ENCODE measurements around the gene SH3TC1.

Gene SH3TC1

DNA sequence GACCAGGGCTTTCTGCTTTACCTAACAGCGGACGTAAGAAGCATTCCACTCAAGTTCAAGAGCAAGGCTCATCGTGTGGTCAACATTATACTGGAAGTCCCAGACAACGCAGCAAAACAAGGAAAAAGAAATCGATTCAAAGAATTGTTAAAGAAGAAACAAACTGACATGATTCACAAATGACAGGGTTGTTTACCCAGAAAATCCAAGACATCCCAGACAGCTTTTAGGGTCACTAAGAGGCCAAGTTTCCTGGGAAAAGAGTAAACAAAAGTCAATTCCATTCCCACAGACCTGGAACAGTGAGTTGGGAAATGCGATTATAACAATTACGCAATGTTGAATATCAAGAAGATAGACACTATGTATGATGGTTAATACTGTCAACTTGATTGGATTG lies 49.0 kb downstream of the SH3TC1 start:
- DNase-seq: no peak

DNA sequence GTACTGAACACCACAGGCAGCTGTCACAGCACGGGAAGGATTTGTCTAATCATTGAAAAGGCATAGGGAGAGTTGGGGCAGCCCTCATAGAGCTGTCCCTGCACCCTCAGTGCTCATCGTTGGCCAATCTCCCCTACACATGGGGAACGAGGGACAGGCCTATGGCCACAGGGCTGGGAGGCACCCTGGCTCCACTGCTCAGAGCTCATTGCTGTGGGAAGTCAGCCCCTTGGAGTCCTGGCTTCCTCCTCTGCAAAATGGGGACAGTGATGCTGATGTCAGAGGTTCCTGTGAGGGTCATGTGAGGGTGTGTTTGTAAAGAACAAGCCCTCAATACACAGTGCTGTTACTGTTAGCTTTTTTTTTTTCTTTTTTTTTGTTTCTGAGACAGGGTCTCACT lies 51.1 kb downstream of the SH3TC1 start:
- DNase-seq: no peak

DNA sequence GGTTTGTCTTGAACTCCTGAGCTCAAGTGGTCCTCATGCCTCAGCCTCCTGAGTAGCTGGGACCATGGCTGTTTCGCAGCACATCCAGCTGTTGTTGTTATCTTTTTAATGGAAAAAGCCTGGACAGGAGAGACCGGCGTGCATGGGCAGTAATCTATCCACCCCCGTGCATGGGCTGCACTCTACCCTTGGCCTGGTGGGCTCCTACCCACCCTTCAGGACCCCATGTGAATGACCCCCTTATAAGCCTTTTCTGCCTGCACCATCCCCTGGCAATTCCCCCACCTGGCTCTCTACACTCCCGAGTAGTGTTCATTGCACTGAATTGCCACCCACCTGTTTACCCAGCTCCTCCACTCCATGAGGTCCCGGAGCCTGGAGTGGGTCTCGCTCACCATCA lies 51.5 kb downstream of the SH3TC1 start:
- DNase-seq: no peak

DNA sequence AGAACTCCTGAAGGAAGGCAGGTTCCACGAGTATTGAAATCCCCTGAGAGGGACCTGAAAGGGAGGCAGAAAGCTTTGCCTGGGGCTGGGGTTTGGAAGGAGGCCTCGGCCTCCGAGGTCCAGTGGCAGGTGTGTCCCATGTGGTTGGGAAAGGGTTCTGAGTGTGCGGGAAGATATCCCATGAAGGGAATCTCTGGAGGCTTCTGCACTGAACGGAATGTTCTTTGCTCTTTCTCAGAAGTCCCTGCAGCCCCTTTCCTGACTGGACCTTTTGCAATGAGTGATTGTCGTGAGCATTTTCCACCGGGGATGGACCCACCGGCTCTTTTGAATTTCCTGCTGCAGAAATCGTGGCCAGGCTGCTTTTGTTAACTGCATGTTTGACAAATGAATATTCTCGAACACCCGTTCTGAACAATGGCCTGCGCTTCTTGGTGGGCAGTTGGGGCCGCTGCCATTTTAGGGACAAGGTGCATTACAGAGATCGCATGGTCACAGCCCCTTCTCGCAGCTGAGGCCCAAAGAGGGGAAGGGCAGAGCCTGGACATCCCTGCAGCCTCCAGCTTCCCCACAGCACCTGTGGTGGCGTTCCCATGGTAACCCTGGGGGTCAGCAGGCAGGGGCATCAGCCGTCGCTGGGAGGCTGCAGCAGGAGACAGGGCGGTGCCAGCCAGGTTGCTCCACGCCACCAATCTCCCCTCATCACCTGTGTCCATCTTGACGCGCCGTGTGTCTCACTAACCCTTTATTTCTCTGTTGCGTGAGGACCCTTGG lies 52.2 kb downstream of the SH3TC1 start:
- DNase-seq: no peak

DNA sequence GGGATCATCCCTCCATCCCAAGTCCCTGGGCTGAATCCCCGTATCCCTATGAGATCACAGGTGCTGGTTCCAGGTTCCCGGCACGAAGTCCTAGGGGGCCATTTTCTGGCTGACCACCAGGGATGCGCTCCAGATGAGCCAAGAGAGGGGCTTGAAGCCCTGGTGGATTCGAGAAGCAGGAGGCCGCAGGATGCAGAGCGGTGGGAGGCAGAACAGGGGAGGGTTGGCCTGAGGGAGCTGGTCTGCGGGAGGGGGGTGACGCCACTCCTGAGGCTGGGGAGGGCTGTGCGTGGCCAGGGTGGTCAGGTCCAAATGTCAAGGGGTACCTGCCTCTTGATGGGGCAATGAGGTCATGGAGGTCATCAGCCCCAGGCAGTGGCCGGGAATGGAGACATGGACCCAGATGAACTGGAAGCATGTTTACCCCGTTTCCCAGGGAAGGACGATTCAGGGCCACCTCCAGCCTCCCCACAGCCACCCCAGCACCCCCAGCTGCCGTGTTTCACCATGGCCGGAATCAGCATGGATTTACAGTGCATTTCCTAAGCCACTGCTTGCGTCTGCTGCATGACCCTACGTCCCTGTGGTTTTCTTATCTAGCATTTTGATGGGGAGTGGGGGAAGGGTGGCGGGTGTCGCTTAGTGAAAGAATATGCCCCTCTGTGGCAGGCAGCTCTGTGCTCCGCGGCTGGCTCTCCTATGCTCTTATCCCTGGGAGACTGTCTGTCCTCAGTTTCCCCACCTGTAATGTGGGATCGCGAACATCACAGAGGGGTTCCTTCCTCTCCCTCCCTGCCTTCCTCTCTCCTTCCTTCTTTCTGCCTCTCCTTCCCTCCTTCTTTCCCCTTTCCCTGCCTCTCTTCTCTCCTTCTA lies 53.4 kb downstream of the SH3TC1 start:
- no peak for DNase-seq

DNA sequence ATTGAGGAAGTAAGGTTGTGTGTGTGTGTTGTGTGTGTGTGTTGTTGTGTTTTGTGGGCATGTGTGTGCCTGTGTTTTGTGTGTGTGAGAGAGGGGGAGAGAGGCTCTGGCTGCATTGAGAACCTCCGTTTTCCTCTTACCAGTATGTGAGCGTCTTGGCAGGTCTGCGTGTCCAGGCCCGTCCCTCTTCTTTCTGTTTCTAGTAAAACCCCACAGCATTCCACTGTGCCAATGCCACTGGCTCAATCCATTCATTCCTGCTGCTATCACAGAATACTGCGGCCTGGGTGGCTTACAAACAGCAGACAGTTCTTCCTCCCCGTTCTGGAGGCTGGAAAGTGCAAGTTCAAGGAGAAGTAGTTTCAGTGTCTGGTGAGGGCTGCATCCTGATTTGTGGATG lies 55.0 kb downstream of the SH3TC1 start:
- no peak for DNase-seq

DNA sequence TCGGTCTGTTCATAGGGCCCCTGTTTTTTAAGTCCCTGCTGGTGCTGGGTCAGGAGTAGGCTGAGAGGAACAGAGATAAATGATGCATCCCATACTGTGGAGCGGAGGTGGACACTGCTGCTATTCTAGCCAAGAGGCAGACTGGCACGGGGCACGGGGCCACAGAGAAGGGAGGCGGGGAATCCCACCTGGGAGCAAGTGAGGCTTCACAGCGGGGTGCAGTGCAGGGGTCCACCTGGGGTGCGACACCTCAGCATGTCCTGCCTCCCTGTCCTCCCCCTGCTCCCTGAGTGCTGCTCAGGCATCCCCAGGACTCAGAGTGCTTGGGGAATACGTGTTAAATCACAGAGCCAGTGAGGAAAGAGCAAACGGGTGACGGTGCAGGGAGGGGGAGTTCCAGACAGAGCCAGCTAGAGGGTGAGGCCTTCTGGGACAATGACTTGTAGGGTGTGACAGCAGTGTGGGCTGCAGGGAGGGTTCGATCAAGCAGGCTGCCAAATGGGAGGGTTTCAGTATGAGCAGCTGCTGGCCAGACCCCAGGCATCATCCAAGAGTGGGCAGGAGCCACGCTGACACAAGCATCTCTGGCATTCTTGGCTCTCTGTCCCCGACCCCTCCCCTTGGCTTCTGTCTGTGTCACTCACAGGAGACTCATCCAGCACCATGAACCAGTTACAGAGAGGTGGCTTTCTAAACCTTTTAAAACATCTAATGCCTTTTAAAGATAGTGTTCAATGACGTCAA lies 56.8 kb downstream of the SH3TC1 start:
- no peak for DNase-seq

DNA sequence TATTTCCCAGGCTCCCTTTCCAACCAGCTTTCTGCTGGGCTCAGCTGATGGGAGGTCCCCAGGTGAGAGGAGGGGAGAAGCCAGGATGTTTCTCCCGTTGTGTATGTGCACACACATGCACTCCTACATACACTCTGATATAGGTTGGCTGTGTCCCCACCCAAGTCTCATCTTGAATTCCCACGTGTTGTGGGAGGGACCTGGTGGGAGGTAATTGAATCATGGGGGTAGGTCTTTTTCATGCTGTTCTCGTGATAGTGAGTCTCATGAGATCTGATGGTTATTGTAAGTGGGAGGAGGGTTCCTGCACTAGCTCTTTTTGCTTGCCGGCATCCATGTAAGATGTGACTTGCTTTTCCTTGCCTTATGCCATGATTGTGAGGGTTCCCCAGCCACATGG lies 58.8 kb downstream of the SH3TC1 start:
- no peak for DNase-seq

DNA sequence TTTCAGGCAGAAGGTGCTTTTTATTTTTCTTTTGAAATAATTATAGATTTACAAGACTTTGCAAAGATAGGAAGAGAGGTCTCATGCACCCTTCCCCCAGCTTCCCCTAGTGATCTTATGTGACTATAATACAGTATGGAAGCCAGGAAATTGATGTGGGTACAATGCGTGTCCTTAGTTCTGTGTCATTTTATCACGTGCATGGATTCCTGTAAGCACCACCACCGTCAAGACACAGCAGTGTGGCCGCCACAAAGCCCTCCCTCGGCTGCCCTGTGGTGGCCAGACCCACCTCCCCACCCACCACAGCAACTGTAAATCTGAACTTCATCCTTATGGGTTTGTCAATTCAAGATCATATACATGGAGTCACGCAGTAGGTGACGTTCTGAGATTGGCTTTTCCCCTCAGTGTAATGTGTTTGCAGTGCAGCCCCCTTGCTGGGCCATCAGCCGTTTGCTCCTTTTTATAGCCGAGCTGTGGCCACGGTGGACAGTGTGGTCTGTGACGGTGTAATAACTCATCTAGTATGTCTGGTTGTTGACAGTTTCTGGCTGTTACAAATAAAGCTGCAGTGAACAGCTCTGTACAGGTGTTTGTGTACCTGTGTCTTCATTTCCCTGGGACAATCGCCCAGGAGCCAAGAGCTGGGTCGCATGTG lies 59.6 kb downstream of the SH3TC1 start:
- DNase-seq: no peak

DNA sequence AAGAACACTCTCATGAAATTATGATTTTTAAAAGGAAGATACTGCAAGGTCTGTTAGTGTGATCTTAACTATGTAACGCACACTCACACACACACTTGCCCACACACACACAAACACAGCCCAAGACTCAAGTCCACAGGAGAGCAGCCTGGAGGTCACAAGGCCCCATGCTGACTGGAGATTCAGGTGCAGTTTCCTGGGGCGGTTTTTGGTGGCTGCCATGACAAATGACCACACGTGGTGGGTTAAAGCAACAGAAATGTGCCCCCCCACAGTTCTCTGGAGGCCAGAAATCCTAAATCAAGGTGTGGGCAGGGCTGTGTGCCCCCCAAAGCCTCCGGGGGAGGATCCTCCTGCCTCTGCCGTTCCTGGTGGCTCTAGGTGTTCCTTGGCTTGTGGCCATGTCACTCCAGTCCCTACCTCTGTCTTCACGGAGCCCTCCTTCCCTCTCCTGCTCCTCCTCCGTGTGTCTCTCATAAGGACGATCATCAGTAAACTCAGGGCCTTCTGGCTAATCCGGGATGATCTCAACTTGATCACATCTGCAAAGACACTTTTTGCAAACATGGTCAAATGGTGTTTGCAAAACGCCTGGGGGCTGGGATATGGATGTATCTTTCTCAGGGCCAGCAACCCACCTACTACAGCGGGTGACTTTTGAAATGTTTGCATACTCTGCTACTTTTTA lies 60.8 kb downstream of the SH3TC1 start:
- no peak for DNase-seq

DNA sequence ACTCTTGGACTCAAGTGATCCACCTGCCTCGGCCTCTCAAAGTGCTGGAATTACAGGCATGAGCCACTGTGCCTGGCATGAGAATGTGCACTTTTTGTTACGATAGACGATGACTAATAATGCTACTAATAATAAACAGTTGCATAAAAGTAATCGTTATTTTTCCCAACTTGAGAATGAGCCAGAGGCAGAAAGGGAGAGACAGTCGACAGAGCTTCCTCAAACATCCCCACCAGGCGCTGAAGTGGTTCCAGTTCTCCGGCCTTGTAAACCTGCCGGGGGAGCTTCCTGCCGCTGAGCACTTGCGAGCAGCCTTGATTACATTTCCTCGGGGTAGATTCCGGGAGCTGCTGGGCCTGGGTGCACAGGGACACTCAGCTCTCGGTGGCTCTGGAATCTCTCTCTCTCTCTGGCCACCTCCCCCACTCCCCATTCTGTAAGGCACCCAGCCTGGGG lies 61.6 kb downstream of the SH3TC1 start:
- no peak for DNase-seq

DNA sequence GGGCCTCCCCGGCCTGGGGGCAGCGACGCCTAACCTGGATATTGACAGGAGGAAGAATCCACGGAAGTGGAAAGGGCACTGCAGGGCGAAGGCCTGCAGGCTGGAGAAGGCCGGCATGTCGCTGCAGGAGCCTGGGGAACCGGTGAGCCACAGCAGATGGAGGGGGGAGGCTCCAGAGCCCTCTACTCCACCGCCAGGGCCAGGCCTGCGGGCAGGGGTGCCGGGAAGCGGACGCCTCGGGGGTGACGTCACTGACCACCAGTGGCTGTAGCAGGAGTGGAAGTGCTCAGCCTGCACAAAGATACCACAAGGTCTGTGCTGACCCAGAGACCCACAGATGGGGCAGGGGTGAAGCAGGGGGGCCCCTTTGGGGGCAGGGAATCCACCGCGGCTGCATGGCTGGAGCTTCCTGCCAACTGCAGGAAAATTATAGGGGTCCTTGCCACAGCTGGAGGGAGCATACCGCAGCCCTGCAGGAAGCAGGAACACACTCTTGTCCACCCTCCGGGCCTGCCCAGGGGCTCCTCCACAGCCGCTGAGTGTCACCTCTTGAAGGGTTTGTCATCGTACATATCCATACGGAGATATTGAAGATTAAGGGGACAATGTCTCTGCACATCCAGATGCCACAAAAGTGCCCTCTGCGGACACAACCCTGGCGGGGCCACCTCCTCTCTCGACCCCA lies 62.9 kb downstream of the SH3TC1 start:
- DNase-seq: no peak

DNA sequence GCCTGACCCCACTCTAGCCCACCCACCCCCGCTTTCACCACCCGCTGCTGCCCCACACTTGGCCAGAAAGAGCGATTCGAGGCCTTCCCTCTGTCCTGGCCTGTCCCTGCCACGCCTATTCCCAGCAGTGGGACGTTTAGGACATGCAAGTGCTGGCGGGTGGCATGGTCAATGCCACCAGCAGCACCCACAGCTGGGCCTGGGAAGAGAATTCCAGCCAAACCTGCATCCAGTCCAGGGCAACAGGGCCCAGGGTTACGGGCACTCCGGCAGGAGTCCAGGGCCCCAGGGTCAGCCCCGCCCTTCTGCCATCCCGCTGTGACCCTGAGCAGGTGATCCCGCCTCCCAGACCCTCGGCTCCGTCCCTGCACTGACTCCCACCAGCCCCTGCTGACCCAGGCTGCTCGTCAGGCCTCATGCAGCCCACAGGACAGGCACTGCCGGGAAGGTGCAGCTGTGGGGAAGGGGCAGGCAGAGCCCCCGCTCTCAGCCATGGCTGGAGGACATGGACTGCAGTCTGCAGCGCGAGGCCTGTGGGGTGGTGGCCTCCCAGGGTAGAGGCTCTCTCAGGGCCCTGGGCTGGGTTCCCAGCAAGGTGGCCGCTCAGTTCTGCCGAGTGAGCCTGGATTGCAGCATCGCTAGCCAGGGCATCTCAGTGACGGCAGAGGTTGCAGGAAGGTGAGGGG lies 63.7 kb downstream of the SH3TC1 start:
- no peak for DNase-seq

DNA sequence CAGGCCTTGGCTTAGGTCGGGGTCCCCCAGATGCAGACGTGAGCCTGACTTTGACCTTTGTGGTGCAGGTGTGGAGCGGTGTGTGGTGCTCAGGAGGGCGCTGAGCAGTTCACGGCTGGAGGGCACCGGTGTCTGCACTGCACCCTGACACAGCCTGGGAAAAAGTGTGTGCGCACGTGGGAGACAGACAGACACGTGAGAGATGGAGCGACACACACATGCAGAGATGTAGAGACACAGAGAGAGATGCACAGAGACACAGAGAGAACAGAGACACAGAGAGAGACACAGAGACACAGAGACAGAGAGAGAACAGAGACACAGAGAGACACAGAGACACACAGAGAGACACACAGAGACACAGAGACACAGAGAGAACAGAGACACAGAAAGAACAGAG lies 64.3 kb downstream of the SH3TC1 start:
- no peak for DNase-seq

DNA sequence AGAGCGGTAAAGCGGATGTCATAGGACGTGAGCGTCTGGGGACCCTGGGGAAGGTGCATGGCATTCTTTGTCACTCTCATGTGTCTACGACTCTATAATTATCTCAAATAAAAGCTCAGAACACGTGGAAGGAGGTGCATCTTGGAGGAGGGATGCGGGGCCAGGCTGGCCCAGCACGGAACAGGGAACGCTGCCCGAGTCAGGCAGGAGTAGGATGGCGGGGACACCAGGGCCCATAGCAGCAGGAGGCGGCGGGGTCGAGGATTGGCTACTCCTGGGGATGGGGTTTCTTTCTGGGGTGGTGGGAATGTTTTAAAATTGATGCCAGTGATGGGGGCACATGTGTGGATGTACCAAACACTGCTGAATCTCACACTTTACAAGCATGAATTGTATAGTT lies 65.0 kb downstream of the SH3TC1 start:
- DNase-seq: no peak

DNA sequence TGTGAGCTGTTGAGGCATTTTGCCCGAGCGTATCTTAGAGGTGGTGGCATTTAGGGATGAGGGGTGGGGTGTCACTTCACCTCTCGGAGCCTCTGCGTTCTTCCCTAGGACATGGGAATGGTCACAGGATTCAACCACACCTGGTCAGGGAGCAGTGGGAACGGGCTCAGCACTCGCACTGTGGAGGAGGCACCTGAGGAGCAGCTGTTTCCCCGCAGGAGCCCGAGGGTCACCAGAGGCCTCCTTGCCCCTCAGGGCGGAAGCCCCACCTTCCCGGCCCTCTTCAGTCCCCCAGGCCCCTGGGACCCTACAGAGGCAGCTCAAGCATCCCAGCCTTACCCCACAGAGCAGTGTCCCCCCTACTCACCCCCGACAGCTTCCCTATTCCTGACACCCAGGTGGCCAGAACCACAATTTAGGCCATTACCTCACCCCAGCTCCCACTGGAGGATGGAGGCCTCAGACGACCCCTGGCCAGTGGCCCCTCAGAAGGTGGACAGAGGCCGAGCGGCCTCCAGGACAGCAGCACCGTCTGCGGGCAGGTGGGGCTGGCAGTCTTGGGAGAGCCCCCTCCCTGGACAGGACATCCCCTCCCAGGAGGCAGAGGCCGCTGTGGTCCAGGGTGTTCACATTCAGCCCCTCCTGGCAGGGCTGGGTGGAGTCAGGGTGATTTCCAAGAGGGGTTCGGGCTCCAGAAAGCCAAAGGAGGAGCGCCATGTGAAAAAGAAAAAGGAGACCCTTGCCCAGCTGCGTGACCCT lies 66.3 kb downstream of the SH3TC1 start:
- DNase-seq: no peak

DNA sequence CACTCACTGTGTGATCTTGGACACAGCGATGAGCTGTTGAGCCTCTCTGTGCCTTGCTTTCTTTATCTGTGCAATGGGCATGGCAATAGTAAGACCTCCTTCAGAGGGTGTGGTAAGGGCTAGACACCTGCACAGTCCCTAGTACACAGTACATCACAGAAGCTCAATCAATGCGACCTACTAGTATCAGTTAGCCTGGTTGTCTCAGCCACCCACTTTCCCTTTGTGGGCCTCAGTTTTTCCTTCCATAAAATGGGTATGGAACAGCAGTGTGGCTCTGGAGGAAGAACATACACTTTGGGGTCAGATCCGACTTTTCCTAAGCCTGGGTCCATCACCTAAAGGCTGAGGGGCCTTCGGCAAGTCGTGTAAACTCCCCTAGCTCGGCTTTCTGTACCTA lies 67.0 kb downstream of the SH3TC1 start:
- DNase-seq: no peak

DNA sequence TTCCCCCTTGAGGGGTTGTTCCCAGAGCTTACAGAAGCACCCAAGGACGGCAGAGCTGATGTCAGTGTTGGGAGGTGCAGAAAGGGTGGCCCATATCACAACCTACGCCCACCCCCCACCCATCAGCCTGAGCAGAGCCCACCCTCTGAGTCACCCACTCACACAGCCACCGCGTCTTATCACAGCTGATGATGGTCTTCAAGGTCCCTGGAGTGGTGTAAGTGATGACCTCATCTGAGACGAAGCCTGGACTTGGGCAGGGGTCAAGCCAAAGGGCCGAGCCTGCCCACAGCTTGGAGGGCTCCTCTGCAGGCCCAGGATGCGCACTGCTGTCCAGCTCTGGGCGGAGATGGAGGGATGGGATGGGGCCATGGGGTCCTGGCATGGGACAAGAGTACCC lies 67.4 kb downstream of the SH3TC1 start:
- DNase-seq: no peak

DNA sequence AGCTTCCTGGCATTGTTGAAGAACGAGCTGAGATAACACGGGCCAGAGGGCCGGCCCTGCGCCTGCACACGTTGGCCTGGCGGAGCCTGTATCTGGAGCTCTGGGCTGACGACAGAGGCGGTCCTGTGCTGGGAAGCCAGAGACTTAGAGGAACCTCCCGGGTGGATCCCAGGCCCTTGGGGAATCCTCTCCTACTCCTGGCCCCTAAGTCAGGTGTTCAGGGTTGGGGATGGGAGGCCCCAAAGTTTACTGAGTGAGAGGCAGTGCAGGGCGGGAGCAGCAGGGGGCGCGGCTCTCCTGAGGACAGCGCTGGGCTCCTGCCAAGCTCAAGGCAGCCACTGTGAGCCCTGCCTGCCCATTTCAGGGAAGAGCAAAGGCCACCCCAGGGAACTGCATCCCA lies 68.0 kb downstream of the SH3TC1 start:
- no peak for DNase-seq

DNA sequence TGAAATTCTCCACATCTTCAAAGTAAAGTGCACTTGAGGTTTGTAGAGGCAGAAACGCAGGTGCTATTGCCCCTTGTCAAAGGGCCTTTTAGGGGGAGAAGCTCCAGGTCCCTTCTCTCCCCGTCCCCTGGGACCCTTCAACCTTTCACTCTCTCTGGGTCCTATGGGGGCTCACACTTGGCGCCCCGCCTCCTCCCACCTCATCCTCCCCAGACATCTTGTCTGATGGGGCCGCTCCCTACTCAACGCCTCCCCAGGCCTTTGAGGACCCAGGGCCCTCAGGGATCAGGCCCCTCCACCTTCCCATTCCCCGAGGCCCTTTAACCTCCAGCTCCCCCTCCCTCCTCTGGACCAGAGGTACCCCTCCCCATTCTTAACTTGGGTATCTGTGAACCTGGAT lies 69.1 kb downstream of the SH3TC1 start:
- no peak for DNase-seq
